IPS-NIHi11 (cell line): ENCODE measurements around the gene CD226.
"Not testable (repeated sequence)": the region's sequence is repeated elsewhere in the genome, so short reads cannot be mapped to it uniquely, and the experiment has no call there.

Experiments
- DNase-seq: peaks from one replicate; pipeline ENCODE4 v3.0.0; 2012; ENCODE audit warnings: mixed read lengths, low spot score

The CD226 gene

GRCh38 chr18:69908838-69909237 lies 38.8 kb downstream of the CD226 start:
- no peak for DNase-seq

- no peak for DNase-seq
Measured at GRCh38 chr18:69906765-69907164, 40.9 kb downstream of the CD226 start.

- no peak for DNase-seq
Measured at GRCh38 chr18:69900941-69901340, 46.7 kb downstream of the CD226 start.

GRCh38 chr18:69899154-69899923 lies 48.3 kb downstream of the CD226 start:
- DNase-seq: not testable (repeated sequence)

DNA sequence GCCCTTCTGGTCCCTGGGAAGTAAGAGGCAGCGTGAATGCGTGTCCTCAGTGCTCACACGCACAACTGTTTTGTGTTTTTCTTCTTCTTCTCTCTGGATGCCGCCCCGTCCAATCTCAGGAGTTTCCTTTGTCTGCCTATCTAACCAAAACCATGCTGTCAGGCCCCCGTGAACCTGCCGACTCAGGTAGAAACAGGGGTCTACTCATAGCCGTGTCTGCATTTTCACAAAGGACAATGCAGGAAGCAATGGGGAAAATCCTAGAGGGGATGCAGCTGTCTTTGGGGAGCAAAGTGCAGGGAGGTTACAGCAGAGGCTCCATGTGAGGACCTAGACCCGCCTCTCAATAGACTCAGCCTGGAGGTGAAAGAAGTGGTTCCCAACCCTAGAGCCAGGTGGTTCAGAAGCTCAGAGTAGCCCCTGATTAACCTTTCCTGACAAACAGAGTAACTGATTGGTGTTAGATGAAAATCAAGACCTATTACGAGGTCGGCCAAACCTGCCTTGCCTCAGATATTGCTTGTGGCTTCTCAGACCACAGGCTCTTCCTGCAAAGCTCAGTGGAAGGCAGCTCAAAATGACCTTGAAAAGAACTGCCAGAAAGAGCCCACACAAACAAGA lies 49.3 kb downstream of the CD226 start:
- DNase-seq: no peak

DNA sequence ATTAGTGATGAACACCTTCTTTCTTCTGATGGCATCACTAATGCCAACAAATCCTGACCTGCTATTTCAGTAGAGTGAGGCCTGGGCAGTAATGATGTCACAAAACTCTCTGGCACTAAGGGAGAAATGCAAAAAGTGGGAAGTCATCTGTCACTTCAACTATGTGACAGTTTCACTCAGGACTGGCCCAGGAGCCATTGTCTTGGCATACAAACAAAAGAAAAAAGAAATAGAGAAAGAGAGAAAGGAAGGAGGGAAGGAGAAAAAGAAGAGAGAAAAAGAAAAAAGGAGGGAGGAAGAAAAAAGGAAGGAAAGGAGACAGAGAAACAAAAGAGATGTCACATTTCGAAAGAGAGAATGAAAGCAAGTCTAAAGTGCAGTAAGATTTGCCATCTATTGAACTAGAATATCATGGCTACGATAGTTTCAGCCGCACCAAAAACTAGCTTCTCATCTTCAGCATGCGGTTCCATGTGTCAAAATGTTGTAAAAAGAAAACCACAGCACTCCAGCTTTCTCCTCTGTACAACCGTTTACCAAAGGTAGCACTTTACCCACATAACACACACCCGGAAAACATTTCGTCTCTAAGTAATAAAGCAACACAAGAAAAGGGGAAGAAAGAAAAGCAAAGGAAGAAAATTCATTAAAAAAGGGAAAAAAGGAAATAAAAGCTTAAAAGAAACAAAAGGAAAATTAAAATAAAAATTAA lies 50.1 kb downstream of the CD226 start:
- no peak for DNase-seq

DNA sequence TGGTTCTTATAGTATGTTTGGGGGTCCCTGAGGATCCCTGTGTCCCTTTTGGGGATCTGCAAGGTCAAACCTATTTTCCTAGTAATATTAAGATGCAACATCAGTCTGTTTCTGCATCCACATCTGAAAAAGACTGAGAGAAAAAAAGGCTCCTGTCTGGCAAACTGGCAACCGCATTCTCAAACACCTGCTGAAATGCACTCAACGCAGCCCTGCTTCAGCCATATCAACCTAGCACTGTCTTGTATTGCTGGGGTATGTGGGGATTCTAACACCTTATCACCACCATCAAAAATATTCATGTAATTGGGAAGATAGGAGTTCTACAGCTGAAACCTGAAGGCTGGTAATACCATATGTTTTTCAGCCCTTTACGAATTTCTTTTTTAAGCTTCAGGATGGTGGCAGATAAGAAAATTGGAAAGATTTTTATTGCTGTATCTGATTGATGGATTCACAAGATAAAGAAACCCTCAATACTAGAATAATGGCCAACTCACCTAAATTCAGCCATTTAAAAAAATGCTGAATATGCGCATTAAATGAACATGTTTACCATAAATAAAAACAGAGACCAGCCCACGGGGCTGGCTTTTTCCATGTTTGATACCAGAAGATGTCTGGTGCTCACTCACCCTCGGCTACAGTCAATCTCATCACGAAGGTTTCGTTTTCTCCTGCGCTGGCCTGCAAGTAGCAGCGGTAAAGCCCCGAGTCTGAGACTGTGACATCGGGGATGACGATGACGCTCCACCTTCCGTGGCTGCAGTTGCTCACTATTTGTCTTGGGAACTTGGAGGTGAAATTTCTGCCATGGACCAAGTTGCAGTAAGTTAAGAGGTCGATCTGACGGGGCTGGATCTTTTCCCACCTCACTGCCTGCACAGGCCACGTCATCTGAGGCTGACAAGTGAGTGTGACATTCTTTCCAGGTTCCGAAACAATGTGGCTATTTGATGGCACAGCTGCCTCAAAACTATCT lies 52.3 kb downstream of the CD226 start:
- no peak for DNase-seq

GRCh38 chr18:69894467-69894866 lies 53.2 kb downstream of the CD226 start:
- DNase-seq: no peak

GRCh38 chr18:69890558-69890957 lies 57.1 kb downstream of the CD226 start:
- no peak for DNase-seq

DNA sequence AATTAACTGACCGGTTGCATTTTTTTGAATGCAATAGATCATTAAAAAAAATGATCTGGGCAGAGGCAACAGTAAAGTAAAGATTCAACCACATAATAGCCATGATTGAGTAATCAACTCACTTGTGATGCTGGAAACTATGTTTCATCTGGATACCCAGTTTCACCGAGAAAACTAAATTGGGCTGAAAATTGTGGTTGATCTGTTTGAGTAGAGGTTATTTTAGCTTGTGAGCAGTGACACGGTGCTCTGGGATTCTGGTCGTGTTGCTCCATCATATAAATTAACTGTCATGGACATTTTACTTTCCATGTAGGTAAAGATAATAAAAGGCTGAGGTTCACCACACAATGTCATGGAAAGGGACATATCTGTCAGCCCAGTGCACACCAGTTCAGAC lies 58.7 kb downstream of the CD226 start:
- DNase-seq: no peak

DNA sequence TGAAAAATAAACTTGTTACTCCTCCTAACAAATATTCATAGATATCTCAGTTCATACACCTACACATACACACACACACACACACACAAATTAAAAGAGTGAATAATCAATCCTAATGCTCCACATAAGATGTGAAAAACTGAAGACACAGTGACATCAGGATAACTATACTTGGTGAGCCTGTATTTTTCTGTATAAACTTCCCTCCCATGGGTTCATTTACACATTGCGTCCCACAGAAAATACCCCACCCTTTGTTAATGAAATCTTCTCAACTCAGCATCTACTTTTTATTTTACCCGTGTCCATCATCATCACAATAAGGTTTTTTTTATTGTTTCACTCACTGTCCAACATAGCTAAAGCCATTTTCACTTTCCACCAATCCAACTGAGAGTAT lies 60.4 kb downstream of the CD226 start:
- DNase-seq: no peak

GRCh38 chr18:69885841-69886531 lies 61.7 kb downstream of the CD226 start:
- no peak for DNase-seq

- no peak for DNase-seq
Measured at GRCh38 chr18:69885355-69885754, 62.3 kb downstream of the CD226 start.

DNA sequence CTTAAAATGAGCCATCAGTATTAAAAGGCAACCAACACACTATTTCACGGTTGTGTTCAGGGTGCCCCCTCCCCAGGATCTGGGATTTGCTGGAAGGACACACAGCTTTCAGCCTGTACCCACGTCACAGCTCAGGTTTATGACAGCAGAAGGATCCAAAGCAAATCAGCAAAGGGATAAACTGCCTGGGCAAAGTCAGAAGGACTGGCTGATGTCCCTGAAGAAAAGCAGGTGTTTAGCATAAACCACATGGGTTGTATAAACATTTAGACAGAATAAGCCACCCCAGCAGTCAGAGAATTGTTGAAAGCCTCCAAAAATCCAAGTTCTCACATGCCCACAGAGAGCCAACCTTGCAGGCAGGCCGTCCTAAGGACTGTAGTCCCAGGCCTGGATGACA lies 63.9 kb downstream of the CD226 start:
- no peak for DNase-seq

- DNase-seq: no peak
Measured at GRCh38 chr18:69882965-69883668, 64.6 kb downstream of the CD226 start.

GRCh38 chr18:69880083-69880482 lies 67.6 kb downstream of the CD226 start:
- DNase-seq: no peak

- not testable (repeated sequence) for DNase-seq
Measured at GRCh38 chr18:69879051-69879450, 68.6 kb downstream of the CD226 start.

- no peak for DNase-seq
Measured at GRCh38 chr18:69878213-69878933, 69.3 kb downstream of the CD226 start.

DNA sequence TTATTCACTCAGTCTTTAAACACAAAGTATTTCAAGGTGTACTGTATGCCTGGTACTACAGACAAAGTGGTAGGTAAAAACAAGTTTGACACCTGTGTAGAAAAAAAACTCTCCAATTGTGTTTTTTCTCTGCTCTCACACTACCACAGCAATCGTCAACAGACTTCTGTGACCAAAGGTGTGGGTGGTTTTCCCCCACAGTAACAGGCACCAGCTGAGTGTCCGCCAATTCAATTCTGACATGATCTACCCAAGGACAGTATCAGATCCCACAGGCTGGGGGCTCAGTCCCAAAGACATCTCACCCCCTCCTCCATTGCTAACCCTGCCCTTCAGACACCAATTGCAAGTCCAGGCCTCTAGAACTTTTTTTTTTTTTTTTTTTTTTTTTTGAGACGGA lies 71.2 kb downstream of the CD226 start:
- no peak for DNase-seq

- no peak for DNase-seq
Measured at GRCh38 chr18:69874058-69874457, 73.6 kb downstream of the CD226 start.
